Parathyroid adenoma (tissue), 2 donors: ENCODE data around the gene CFAP299.

ENCODE experiments used
- H2AFZ ChIP-seq: fragments of 300-600 bp; sonication (generic); one replicate; pipeline ENCODE4 v1.7.0; 2017; ENCODE audit warnings: antibody characterized with exemption, mild to moderate bottlenecking
- H3K27ac ChIP-seq: fragments of 300-600 bp; sonication (generic); one replicate; pipeline ENCODE4 v1.7.0; 2017
- H3K27me3 ChIP-seq: fragments of 300-600 bp; sonication (generic); one replicate; pipeline ENCODE4 v1.7.0; 2017; ENCODE audit warnings: low read length; ENCODE audit not compliant: control insufficient read depth, insufficient read depth
- H3K36me3 ChIP-seq: fragments of 300-600 bp; sonication (generic); one replicate; pipeline ENCODE4 v1.7.0; 2017; ENCODE audit warnings: low read length; ENCODE audit not compliant: control insufficient read depth, insufficient read depth
- H3K4me1 ChIP-seq: fragments of 300-600 bp; sonication (generic); one replicate; pipeline ENCODE4 v1.7.0; 2017; ENCODE audit warnings: control low read depth
- H3K4me2 ChIP-seq: fragments of 300-600 bp; sonication (generic); one replicate; pipeline ENCODE4 v1.7.0; 2017; ENCODE audit warnings: low read length
- H3K4me3 ChIP-seq: fragments of 300-600 bp; sonication (generic); one replicate; pipeline ENCODE4 v1.7.0; 2017; ENCODE audit warnings: low read depth, low read length
- H3K79me2 ChIP-seq: fragments of 300-600 bp; sonication (generic); one replicate; pipeline ENCODE4 v1.7.0; 2017; ENCODE audit warnings: control low read depth
- H3K9ac ChIP-seq: fragments of 300-600 bp; sonication (generic); one replicate; pipeline ENCODE4 v1.7.0; 2017; ENCODE audit warnings: mild to moderate bottlenecking
- H3K9me3 ChIP-seq: fragments of 300-600 bp; sonication (generic); one replicate; pipeline ENCODE4 v1.7.0; 2017; ENCODE audit warnings: low read length; ENCODE audit not compliant: control insufficient read depth
- CTCF ChIP-seq: fragments of 300-600 bp; sonication (generic); IDR thresholded peaks from one replicate; pipeline ENCODE4 v1.7.0; 2017; ENCODE audit warnings: antibody characterized with exemption, mild to moderate bottlenecking
- donor health status: primary hyperparathyroidism.

The CFAP299 gene

GRCh38 chr4:80568891-80569290 lies 233.4 kb downstream of the CFAP299 start:
- H3K4me1 ChIP-seq = no peaks in the 10 kb centered on the region
- no peak for TF ChIP-seq CTCF
- H3K4me3 ChIP-seq = no peak overlapping the region
- no peak overlapping the region for H2AFZ ChIP-seq
- no peaks in the 10 kb centered on the region for H3K79me2 ChIP-seq
- H3K36me3 ChIP-seq = no peaks in the 10 kb centered on the region
- no peak overlapping the region for H3K27ac ChIP-seq
- no peaks in the 10 kb centered on the region for H3K27me3 ChIP-seq
- H3K9ac ChIP-seq = no peak overlapping the region
- H3K9me3 ChIP-seq = no peaks in the 10 kb centered on the region
- no peak overlapping the region for H3K4me2 ChIP-seq

GRCh38 chr4:80576796-80577195 lies 241.3 kb downstream of the CFAP299 start:
- Histone ChIP-seq H3K36me3 (no peaks in the 10 kb centered on the region), H3K9ac (no peak overlapping the region), H3K27me3 (no peaks in the 10 kb centered on the region), H3K27ac (no peak overlapping the region), H3K79me2 (no peaks in the 10 kb centered on the region), H3K9me3 (no peaks in the 10 kb centered on the region), H2AFZ (no peak overlapping the region), H3K4me2 (no peak overlapping the region), H3K4me1 (no peaks in the 10 kb centered on the region), H3K4me3 (no peak overlapping the region)
- no peak for TF ChIP-seq CTCF

GRCh38 chr4:80578001-80578400 lies 242.5 kb downstream of the CFAP299 start:
- Histone ChIP-seq H3K9ac (no peak overlapping the region), H3K79me2 (no peaks in the 10 kb centered on the region), H3K9me3 (no peaks in the 10 kb centered on the region), H3K4me3 (no peak overlapping the region), H3K27ac (no peak overlapping the region), H3K4me1 (no peaks in the 10 kb centered on the region), H3K27me3 (no peaks in the 10 kb centered on the region), H3K4me2 (no peak overlapping the region), H2AFZ (no peak overlapping the region), H3K36me3 (no peaks in the 10 kb centered on the region)
- TF ChIP-seq CTCF = no peak

- TF ChIP-seq CTCF = no peak
- H3K27ac ChIP-seq = no peak overlapping the region
Measured at GRCh38 chr4:80585542-80585941, 250.0 kb downstream of the CFAP299 start.

GRCh38 chr4:80586716-80587115 lies 251.2 kb downstream of the CFAP299 start:
- H3K4me3 ChIP-seq = no peak overlapping the region
- no peak for TF ChIP-seq CTCF
- H3K27ac ChIP-seq = no peak overlapping the region
- H3K4me1 ChIP-seq = no peaks in the 10 kb centered on the region
- no peaks in the 10 kb centered on the region for H3K79me2 ChIP-seq
- H3K9ac ChIP-seq = no peak overlapping the region
- no peak overlapping the region for H3K4me2 ChIP-seq
- H3K36me3 ChIP-seq = no peaks in the 10 kb centered on the region
- no peaks in the 10 kb centered on the region for H3K9me3 ChIP-seq
- H2AFZ ChIP-seq = no peak overlapping the region
- H3K27me3 ChIP-seq = no peaks in the 10 kb centered on the region

More at GRCh38 chr4:80585542-80585941, 250.0 kb downstream of the CFAP299 start:
- Histone ChIP-seq H3K4me1 (no peaks in the 10 kb centered on the region), H3K4me3 (no peak overlapping the region), H3K27me3 (no peaks in the 10 kb centered on the region), H3K36me3 (no peaks in the 10 kb centered on the region), H3K9me3 (no peaks in the 10 kb centered on the region), H3K9ac (no peak overlapping the region), H3K4me2 (no peak overlapping the region), H2AFZ (no peak overlapping the region), H3K79me2 (no peaks in the 10 kb centered on the region)
